Uterus (tissue), 2 donors: ENCODE measurements around the gene TARBP2.

Experiments
- CTCF ChIP-seq, 4 experiments: fragments of 200-600 bp in 2 of 4; fragments of 450-650 bp in 2 of 4; sonication (generic) in 2 of 4; IDR thresholded peaks; one replicate each; pipeline ENCODE4 v1.5.1; 2016 to 2019; ENCODE audit warnings: antibody characterized with exemption in 4 of 4, mild to moderate bottlenecking in 2 of 4, moderate library complexity in 1 of 4
- POLR2A ChIP-seq, 2 donors: fragments of 450-650 bp; IDR thresholded peaks; one replicate each; pipeline ENCODE4 v1.6.1; 2016; ENCODE audit warnings: antibody characterized with exemption in 2 of 2, mild to moderate bottlenecking in 1 of 2, moderate library complexity in 1 of 2

GRCh38 chr12:53518381-53518780, 17.3 kb downstream of the TARBP2 start:
- TF ChIP-seq CTCF (IDR thresholded peaks at IDR 0.05) (no peak), POLR2A (IDR thresholded peaks at IDR 0.05) (no peak)
